Stomach (tissue), 9 donors: ENCODE data around the gene ZNF530. TPM values are rescaled to one million over a fixed set of nuclear protein-coding genes. Genes with fewer than 3 reads are reported as not detected.

Source experiments
- DNase-seq, 2 donors: peaks; one replicate each; pipeline versions ENCODE4 v3.0.0 to v3.0.0-alpha.2; 2013 to 2019
- H3K27ac ChIP-seq, 5 donors: fragments of 200-600 bp in 4 of 5; sonication (generic) in 4 of 5; one replicate each; pipeline ENCODE4 v1.5.1; 2013 to 2019; ENCODE audit warnings: mild to moderate bottlenecking in 1 of 5, moderate library complexity in 1 of 5
- H3K27me3 ChIP-seq, 3 donors: fragments of 200-600 bp; sonication (generic); one replicate each; pipeline ENCODE4 v1.5.1; 2017 to 2019; ENCODE audit warnings: mixed run types in 1 of 3
- H3K36me3 ChIP-seq, 4 donors: fragments of 200-600 bp; sonication (generic); 1 replicate in 3 of 4; 2 replicates in 1 of 4; pipeline ENCODE4 v1.5.1; 2016 to 2019
- H3K4me1 ChIP-seq, 4 donors: fragments of 200-600 bp; sonication (generic); one replicate each; pipeline ENCODE4 v1.5.1; 2016 to 2019
- H3K4me3 ChIP-seq, 4 donors: fragments of 200-600 bp; sonication (generic) in 3 of 4; one replicate each; pipeline ENCODE4 v1.5.1; 2016 to 2019; ENCODE audit warnings: mild to moderate bottlenecking in 1 of 4
- H3K9me3 ChIP-seq, 4 donors: fragments of 200-600 bp; sonication (generic); one replicate each; pipeline ENCODE4 v1.5.1; 2016 to 2019
- EP300 ChIP-seq: sonication (generic); formaldehyde crosslinking; IDR thresholded peaks from one replicate; pipeline ENCODE4 v1.6.1; 2017; ENCODE audit warnings: antibody characterized with exemption
- POLR2A ChIP-seq, 4 donors: fragments of 450-650 bp; IDR thresholded peaks; one replicate each; pipeline ENCODE4 v1.6.1; 2016; ENCODE audit warnings: antibody characterized with exemption in 4 of 4, control low read depth in 2 of 4, mild to moderate bottlenecking in 1 of 4, moderate library complexity in 1 of 4
- POLR2AphosphoS5 ChIP-seq, 3 donors: sonication (generic); formaldehyde crosslinking; IDR thresholded peaks; one replicate each; pipeline ENCODE4 v1.6.1; 2016; ENCODE audit warnings: antibody characterized with exemption in 3 of 3
- WGBS, 5 donors: extraction: QIAGEN DNeasy Blood & Tissue Kit in 3 of 5; methylation state at CpG; one replicate each; pipeline versions ENCODE4 v1.1.5 to v1.1.7; 2013 to 2018; 5-methylcytosine and 5-hydroxymethylcytosine counted together
- intact Hi-C: fragments of 100-400 bp; cut with DNase I; formaldehyde crosslinking; loops from one replicate; pipeline ENCODE4 v1.15.1; 2023; ENCODE audit warnings: low total_unique reads
- polyA plus RNA-seq, 3 donors: library from polyadenylated mRNA; stranded (reverse); fragments of 200-250 nt; gene quantifications; one replicate each; pipeline ENCODE4 v1.2.3, GENCODE V29; 2013
- total RNA-seq, 5 donors: library from RNA; depleted of rRNA; stranded (reverse); fragments of >200 nt; gene quantifications; one replicate each; pipeline versions ENCODE4 v1.1.0 to v1.2.3, GENCODE V29; 2014 to 2016
- TF ChIP-seq, protein P1 (sequence below), 7 experiments: fragments of 450-650 bp in 4 of 7; fragments of 200-600 bp in 3 of 7; sonication (generic) in 3 of 7; IDR thresholded peaks; one replicate each; pipeline ENCODE4 v1.5.1; 2016 to 2019; ENCODE audit warnings: antibody characterized with exemption in 7 of 7, control low read depth in 2 of 7, mild to moderate bottlenecking in 1 of 7
- donor health status: healthy with polysubstance abuse.
- donor health status: Bipolar disorder and iron deficiency.
- donor health status: healthy.

Gene ZNF530
- total and polyA plus RNA-seq, 8 donors: 0.81 to 6.4 (median 2.2) TPM; not detected in 2

DNA sequence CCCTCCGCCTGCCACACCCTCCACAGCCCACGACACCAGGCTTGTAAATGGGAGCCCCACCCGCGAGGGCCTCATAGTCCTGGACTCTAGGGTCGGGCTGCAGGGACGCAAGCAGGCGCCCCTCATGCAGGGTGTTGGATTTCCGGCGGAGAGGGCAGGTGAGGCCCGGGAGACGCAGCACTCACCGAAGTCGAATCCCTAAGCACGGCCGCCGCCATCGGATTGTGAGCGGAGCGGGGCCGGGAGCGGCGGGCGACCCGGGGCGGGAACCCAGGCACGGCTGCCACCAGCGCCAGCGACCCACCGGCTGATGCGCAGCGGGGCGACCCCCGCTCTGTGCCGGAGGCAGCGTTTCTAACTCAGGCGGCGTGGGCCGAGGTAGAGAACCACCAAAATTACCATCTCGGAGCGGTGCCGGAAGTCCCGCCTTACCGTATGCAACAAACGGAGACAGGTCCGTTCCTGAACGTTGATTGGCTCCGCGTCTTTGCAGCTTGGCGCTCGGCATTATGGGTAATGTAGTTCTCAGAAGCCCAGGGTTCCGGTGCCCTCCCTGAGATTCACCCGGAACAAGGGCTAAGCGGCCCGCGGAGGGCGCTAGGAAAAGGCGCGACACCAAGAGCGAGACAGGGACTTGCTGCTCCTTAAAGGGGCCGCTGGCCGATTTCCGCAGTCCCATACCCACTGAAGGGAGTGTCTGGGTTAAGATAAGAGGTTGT lies 21.0 kb upstream of the ZNF530 start, which contains the start of gene ZNF416:
Gene ZNF416, minus strand, starts transcription at position 425 of the 719 bp plus-strand sequence. Its CDS starts 207 bp downstream, at position 218.
- intact Hi-C loops: no loop called here
- TF ChIP-seq POLR2A (IDR thresholded peaks at IDR 0.05): no peak
- TF ChIP-seq EP300: no peak
- TF ChIP-seq, protein P1, sequence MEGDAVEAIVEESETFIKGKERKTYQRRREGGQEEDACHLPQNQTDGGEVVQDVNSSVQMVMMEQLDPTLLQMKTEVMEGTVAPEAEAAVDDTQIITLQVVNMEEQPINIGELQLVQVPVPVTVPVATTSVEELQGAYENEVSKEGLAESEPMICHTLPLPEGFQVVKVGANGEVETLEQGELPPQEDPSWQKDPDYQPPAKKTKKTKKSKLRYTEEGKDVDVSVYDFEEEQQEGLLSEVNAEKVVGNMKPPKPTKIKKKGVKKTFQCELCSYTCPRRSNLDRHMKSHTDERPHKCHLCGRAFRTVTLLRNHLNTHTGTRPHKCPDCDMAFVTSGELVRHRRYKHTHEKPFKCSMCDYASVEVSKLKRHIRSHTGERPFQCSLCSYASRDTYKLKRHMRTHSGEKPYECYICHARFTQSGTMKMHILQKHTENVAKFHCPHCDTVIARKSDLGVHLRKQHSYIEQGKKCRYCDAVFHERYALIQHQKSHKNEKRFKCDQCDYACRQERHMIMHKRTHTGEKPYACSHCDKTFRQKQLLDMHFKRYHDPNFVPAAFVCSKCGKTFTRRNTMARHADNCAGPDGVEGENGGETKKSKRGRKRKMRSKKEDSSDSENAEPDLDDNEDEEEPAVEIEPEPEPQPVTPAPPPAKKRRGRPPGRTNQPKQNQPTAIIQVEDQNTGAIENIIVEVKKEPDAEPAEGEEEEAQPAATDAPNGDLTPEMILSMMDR (IDR thresholded peaks at IDR 0.05): peak in 1 of 7 experiments; percentile 29
- TF ChIP-seq POLR2AphosphoS5 (IDR thresholded peaks at IDR 0.05): peak; percentile 22 to 84 (median 60)
- DNase-seq: peak; percentile 97 to 100
- Histone ChIP-seq H3K4me3 (peak within 1 kb of the TSS; percentile 82 to 100 (median 93)), H3K36me3 (peaks cover 24 to 40% (median 33%) of the 10 kb centered on the region in 4 donors), H3K27ac (peak within 1 kb of the TSS; percentile 24 to 84 (median 70)), H3K27me3 (peaks cover 0 to 7% (median 5%) of the 10 kb centered on the region in 3 donors), H3K9me3 (peaks cover 33 to 67% (median 54%) of the 10 kb centered on the region in 4 donors), H3K4me1 (peaks cover 11 to 25% (median 20%) of the 10 kb centered on the region in 4 donors)
- 0 to 1% (median 1%) methylated on average over 37 to 62 of the region's 62 CpGs for WGBS, 5 donors

DNA sequence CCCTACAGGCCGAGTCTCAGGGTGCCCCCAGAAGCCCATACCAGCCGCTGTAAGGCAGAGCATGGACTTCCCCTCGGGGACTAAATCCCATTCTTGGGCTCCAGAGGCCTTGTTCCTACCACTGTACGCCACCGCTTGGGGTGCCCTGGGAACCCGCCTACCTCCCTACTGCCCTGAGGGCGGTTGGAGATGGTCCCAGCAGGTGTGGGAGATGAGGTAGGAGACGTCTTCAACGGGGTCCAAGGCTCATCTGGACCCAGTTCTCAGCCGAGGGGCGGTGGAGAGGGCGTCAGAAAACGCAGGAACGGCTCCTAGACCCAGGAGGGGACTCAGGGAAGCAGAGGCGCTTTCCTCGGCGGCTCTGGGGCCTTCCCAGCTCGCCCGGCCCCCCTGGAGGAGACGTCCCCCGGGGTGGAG lies 16.6 kb upstream of the ZNF530 start:
- TF ChIP-seq, protein P1 (IDR thresholded peaks at IDR 0.05): no peak
- TF ChIP-seq POLR2AphosphoS5 (IDR thresholded peaks at IDR 0.05) (no peak), POLR2A (IDR thresholded peaks at IDR 0.05) (no peak), EP300 (no peak)
- intact Hi-C loops: no loop called here
- H3K27me3 ChIP-seq: peaks cover 0 to 9% (median 6%) of the 10 kb centered on the region in 3 donors
- 37 to 45% (median 45%) methylated on average over 16 to 21 of the region's 21 CpGs for WGBS, 5 donors
- no peak overlapping the region for H3K27ac ChIP-seq
- peak overlapping the region; percentile 50 to 76 (median 65) for H3K4me3 ChIP-seq
- H3K4me1 ChIP-seq: peaks cover 7 to 31% (median 25%) of the 10 kb centered on the region in 4 donors
- H3K36me3 ChIP-seq: peaks cover 0 to 22% (median 9%) of the 10 kb centered on the region in 4 donors
- H3K9me3 ChIP-seq: peaks cover 4 to 70% (median 45%) of the 10 kb centered on the region in 4 donors
- DNase-seq: no peak

DNA sequence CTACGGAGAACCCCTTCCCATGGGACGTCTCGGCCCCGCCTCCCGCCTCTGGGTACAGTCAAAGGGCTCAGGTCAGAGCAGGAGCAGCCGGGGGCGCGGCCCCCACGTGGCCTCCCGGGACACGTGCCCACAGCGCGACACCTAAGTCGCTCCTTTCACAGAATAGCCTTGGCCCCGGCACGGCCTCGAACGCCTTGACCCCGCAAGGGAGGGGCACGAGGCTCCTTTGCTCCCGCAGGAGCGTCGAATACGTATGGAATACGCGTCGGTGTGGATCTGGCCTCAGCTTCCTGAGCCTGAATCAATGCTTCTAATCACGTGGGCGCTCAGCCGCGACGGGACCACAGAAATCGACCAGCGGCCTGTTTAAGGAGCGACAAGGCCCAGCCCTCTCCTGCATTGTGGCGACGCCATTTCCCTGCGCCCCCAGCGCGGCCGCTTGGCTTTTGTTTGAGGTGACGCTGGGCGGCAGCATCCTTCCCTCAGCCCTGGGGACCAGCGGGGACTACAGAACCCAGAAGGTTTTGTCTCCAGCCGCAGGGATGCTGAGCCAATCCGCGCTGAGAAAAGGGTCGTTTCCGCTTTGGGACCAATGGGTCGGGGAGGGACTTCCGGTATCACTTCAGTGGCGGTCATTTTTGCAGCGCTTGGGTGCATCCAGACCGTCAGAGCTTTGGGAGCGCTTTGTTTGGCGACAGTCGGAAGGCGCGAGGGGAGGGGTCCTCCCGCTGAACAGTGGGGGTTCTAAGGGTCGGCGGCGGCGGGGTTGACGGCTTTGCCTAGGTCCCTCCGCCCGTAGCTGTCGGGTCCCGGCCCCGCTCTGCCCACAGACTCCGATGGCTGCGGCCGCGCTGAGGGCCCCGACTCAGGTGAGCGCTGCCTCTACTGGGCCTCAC lies 15.9 kb upstream of the ZNF530 start, which contains the start of gene ZIK1:
Gene ZIK1, plus strand, starts transcription at position 625 of the 896 bp plus-strand sequence. Its CDS starts 212 bp downstream, at position 837.
- peaks cover 5 to 29% (median 16%) of the 10 kb centered on the region in 4 donors for H3K36me3 ChIP-seq
- H3K27me3 ChIP-seq: peaks cover 0 to 9% (median 6%) of the 10 kb centered on the region in 3 donors
- WGBS, 5 donors: 3 to 6% (median 3%) methylated on average over 51 to 76 of the region's 76 CpGs
- peak; percentile 75 to 98 for DNase-seq
- H3K9me3 ChIP-seq: peaks cover 4 to 77% (median 51%) of the 10 kb centered on the region in 4 donors
- intact Hi-C loops: no loop called here
- TF ChIP-seq, protein P1 (IDR thresholded peaks at IDR 0.05): no peak
- TF ChIP-seq POLR2AphosphoS5 (IDR thresholded peaks at IDR 0.05): peak in 1 of 3 donors; percentile 40
- peak within 1 kb of the TSS in 3 of 5 donors; percentile 36 to 51 (median 45) for H3K27ac ChIP-seq
- peaks cover 6 to 26% (median 22%) of the 10 kb centered on the region in 4 donors for H3K4me1 ChIP-seq
- peak within 1 kb of the TSS; percentile 50 to 76 (median 65) for H3K4me3 ChIP-seq

DNA sequence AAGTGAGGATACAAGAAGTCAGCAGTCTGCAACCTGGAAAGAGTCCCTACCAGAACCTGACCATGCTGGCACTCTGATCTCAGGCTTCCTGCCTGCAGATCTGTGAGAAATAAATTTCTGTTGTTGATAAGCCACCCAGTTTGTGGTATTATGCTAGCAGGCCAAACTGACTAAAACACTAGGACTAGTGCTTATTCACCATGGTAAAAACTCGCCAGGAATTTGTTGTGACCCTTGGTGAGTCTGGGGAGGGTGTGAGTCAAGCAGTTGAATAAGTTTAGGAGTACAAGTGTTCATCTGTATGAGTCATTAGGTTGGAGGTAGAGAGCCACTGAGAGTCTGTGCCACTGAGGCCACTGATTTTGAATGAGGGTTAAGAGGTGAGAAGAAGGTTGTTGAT lies 12.2 kb upstream of the ZNF530 start:
- intact Hi-C loops: no loop called here
- TF ChIP-seq, protein P1 (IDR thresholded peaks at IDR 0.05): no peak
- no peak for TF ChIP-seq POLR2A (IDR thresholded peaks at IDR 0.05)
- TF ChIP-seq POLR2AphosphoS5 (IDR thresholded peaks at IDR 0.05): no peak
- Histone ChIP-seq H3K27me3 (peaks cover 0 to 9% (median 6%) of the 10 kb centered on the region in 3 donors), H3K36me3 (peaks cover 19 to 66% (median 45%) of the 10 kb centered on the region in 4 donors), H3K27ac (no peak overlapping the region), H3K4me3 (no peak overlapping the region), H3K4me1 (peaks cover 6 to 21% (median 18%) of the 10 kb centered on the region in 4 donors), H3K9me3 (peaks cover 31 to 99% (median 86%) of the 10 kb centered on the region in 4 donors)
- no peak for DNase-seq
- 90 to 100% (median 95%) methylated on average over 1 of the region's 1 CpG for WGBS, 5 donors
